Cerebellar cortex (tissue), 1 donor: ENCODE results near the gene CELF4.
"Not testable (repeated sequence)": the region's sequence is repeated elsewhere in the genome, so short reads cannot be mapped to it uniquely, and the experiment has no call there.

Source experiments
- DNase-seq: peaks from one replicate; pipeline ENCODE4 v3.0.0-alpha.2; 2015; ENCODE audit warnings: low spot score

Gene CELF4

DNA sequence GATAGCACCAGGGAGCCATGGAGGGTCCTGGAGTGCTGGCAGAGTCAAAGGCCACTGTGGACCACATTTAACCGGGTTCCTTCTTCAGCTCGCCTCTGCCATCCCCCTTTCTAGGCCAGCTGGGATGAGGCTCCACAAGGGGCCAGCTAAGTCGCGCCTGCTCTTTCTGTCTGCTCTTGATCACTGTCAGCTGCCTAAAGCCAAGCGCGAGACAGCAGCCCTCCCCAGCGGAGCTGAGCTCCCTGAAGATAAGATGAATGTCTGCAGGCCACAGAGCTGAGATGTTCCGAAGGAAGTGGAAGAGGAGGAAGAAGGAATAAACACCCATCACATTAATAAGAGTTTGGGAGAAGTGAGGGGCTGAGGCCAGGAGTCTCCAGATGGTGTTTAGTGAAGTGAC, 99.6 kb downstream of the CELF4 start:
- DNase-seq, result peak; percentile 58

GRCh38 chr18:37464257-37464656, 101.3 kb downstream of the CELF4 start:
- DNase-seq, result no peak

DNA sequence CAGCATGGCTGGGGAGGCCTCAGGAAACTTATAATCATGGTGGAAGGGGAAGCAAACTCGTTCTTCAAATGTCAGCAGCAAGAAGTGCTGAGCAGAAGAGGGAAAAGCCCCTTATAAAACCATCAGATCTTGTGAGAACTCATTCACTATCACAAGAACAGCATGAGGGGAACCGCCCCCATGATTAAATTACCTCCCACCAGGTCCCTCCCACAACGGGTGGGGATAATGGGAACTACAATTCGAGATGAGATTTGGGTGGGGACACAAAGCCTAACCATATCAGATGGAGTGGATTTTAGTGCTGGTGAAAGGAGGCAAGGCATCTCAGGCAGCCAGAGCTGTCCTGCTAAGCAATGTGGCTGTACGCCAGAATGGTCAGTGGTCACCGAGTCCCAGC, 104.3 kb downstream of the CELF4 start:
- DNase-seq, result not testable (repeated sequence)

DNA sequence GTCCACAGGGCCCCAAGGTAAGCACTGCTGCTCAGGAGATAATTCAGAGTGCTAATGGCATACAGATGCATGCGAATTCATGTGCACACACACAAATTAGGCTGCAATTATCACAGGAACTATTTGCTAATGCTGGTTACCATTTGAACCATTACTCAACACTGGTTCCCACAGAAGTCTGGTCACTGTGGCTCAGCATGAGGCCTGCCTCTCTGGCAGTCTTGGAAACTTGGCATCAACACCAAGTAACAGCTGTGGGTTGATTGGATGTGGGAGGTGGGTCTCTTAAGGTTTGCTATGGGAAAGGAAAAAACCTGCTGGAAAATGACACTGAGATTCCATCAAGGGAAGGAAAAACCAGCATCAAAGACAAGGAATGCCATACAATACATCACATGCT, 105.0 kb downstream of the CELF4 start:
- no peak for DNase-seq

DNA sequence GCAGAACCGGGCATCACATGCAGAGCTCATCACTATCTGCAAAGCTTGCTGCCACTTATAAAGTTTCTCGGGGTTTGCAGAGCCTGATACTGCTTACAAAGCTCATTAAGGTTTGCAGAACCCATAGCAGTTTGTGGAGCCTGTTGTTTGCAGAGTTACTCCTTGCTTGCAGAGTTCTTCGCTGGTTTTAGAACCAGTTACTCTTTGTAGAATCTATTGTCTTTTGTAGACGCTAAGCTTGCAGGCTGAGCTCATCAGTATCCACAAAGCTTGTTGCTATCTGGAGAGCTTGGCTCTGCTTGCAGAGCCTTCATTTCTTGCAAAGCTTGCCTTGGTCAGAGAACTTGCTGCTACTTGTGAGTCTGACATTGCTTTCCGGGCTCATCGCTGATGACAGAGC, 106.9 kb downstream of the CELF4 start:
- DNase-seq, result no peak

GRCh38 chr18:37457753-37458152, 107.8 kb downstream of the CELF4 start:
- DNase-seq, result no peak

GRCh38 chr18:37457341-37457740, 108.3 kb downstream of the CELF4 start:
- DNase-seq, result no peak

- no peak for DNase-seq
These were observed 108.7 kb downstream of the CELF4 start for GRCh38 chr18:37456873-37457272.

DNA sequence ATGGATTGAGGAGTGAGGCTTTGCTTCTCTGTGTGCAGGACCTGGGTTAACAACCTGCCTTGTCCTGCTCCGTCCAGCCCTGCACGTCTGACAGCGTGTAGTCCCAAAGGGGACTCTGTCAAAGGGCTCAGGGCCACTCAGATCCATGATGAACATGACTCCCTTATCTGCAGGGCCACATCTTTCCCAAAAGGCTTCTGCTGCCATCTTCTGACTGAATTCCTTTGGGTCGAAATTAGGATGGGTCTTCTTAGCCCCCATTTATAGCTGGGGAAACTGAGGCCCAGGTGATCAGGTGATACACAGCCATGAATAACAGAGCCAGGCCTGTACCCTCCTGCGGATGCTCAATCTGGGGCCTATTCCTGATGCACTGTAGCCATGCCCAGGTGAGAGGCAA, 109.2 kb downstream of the CELF4 start:
- DNase-seq, result no peak

DNA sequence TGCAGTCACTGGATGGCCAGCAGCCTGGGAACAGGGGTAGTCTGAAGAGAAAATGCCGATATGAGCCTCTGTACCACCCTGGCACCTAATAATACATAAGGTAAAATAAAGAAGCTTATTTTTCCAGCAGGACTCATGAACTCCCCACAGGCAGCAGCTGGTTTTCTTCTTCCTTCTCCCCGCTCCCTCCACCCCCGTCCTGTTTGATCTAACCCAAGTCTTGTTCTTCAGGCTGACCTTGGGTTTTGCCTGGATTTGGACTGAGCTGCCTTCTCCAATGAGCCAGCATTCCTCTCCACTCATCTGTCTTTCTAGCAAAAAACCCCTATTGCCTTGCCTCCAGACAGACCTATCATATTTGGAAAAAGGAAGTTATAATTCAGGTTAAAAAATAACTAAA, 111.8 kb downstream of the CELF4 start:
- DNase-seq, result no peak

DNA sequence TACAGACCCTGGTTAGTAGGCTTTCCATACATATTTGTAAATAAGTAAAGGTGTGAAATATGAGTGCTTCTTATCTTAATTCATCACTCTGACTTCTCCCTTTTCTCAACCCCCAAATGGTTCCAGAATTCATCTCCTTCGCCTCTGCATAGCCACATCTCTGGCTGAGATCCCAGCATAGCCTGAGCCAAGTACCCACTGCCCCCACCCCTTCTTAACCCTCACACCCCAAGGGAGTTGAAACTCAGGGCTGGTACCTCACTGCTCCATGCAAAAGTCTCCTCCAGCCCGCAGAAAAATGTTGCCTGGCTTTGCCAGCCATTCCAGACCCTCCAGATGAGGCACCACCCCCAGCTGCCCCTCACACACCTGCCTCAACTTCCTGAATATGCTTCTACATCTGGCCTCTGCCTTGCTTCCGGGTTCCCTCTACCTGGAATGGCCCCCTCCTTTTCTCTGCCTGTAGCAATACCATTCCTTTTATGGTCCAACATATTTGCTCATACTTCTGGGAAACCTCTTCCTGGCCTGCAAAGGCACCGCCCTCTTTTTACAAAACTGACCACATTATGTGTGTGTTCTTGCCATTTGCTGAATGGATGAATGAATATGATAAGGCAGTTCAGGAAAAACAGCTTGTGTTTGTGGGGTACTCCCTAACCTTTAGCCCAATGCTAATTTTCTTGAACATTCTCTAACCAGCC, 112.8 kb downstream of the CELF4 start:
- no peak for DNase-seq

DNA sequence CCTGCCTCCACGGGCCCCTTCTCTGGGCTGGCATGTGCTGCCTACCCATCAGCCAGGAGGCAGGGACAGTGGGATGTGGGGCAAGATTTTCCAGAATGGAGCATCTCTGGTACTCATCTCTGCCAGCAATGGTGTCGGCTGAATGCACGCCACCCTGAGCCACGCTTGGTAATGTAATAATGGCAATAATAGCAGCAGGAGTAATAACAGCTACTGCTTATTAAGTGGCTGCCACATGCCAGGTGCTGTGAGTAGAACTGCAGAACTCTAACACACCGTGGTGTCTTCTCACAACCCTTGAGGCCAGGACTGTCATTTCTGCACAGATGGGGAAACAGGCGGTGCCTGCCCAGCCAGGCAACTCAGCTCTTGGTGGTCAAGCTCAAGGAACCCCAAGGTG, 113.6 kb downstream of the CELF4 start:
- DNase-seq, result peak; percentile 47

GRCh38 chr18:37451239-37451825, 114.3 kb downstream of the CELF4 start:
- DNase-seq, result no peak

GRCh38 chr18:37450434-37451132, 115.0 kb downstream of the CELF4 start:
- no peak for DNase-seq

DNA sequence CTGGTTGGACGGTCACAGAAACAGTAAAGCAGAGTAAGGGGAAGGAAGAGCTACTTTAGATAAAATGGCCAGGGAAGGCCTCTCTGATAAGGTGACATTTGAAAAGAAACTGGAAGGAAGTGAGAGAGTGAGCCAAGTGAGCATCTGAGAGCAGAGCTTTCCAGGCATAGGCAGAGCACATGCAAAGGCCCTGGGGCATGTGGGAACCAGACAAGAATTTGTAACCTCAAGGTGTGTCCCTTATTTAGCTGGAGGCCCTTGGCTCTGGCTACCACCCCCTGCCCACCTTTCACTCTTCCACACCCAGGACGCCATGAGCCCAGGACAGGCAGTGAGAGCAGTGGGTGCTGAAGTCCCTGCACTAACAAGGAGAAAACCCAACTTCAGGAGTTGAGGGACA, 116.0 kb downstream of the CELF4 start:
- DNase-seq, result no peak

DNA sequence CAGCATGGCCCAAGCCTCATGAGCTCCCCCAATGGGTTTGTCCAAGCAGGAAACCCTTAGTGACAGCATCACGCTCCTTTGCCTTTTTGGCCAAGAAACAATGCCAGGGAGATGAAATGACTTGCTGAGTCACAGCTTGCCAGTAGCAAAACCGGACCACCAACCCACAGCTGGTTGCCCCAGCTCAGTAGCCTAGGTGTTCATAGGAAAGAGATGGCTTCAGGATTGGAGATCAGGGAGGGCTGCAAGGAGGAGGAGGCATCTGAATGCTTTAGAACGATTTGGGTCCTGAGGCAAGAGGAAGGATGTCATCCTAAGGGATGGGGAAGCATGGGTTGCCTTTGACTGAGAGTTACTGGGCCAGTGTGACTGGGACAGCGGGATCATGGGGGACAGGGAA, 116.7 kb downstream of the CELF4 start:
- DNase-seq, result no peak

GRCh38 chr18:37447962-37448888, 117.4 kb downstream of the CELF4 start:
- DNase-seq, result peak; percentile 56

DNA sequence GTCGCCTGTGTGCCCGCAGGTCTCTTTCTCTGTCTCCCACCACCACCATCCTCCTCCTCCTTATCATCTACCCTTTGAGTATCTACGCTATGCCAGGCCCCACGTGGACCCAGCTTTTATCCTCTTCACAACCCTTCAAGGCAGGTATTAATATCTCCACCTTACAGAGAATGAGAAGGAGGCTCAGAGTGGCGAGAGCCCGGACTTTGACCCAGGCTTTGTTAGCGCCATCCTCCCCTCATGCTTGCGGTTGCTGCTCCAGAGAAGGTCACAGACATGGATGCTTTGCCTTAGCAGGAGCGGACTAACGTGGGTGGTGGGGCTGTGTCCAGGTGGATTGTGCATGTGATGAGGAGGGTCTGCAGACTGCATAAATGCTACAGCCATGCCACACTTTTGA, 119.8 kb downstream of the CELF4 start:
- DNase-seq, result no peak

DNA sequence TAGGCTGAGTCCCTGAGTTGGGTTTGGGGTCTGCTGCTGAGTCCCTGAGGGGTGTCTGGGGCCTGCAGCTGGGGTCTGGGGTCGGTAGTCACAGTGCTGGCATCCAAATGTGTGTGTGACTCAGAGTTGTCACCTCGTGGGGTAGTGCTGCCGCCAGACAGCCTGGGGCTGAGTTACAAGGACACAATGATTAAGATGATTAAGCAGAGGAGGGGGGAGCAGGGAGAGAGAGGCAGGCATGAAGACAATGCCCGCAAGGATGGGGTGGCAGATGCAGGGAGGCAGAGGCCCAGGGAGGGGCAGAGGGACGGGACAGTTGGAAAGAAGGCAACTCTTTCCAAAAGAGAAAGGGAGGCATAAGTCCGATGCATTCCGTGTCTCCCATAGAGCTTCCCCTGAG, 120.2 kb downstream of the CELF4 start:
- DNase-seq, result no peak

- no peak for DNase-seq
These were observed 122.1 kb downstream of the CELF4 start for GRCh38 chr18:37443325-37444055.

DNA sequence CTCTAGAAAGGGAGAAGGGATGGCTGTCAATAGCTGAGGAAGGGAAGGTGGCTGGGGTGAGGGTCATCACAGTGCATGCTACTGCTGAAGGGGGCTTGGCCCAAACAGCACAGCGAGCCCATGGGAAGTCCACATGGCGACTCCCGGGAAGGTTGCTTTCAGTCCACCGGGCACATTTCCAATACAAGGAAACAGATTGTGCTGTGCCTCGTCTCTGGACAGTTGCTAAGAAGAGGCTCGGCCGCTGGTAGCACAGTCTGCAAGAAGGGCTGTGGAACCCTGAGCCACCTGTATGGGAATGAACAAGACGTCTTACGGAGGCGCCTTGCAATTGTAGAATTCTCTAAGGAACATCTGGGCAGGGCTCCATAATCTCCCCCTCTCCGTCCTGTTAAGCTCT, 123.1 kb downstream of the CELF4 start:
- DNase-seq, result peak; percentile 61

- DNase-seq, result no peak
These were observed 123.8 kb downstream of the CELF4 start for GRCh38 chr18:37441821-37442220.
